ENCODE data around the gene CPED1. TPM values are rescaled to one million over a fixed set of nuclear protein-coding genes. Genes with fewer than 3 reads are reported as not detected.

CPED1 gene
- total and polyA plus RNA-seq, 2 experiments from 2014 or later = 0.17 to 0.47 TPM

- Mint-ChIP-seq H3K9me3 (no peaks in the 10 kb centered on the region), H3K27ac (peak overlapping the region; percentile 99), H3K27me3 (ENCODE audit: insufficient read depth, low read depth, poor library complexity) (peaks cover 3% of the 10 kb centered on the region), H3K4me3 (peak overlapping the region; percentile 89), H3K36me3 (ENCODE audit: low read depth) (peaks cover 31% of the 10 kb centered on the region), H3K4me1 (peaks cover 12% of the 10 kb centered on the region; the same call in 2 of the 3 replicates)
- Histone ChIP-seq H4K20me1 (replicated peaks; ENCODE audit: insufficient read depth) (no peaks in the 10 kb centered on the region; the same call in none of the 2 replicates), H3K79me2 (replicated peaks; ENCODE audit: insufficient read depth) (peaks cover 24% of the 10 kb centered on the region), H3K27me3 (ENCODE audit: insufficient read depth) (no peaks in the 10 kb centered on the region), H3K4me3 (peak overlapping the region; percentile 60), H3K4me1 (ENCODE audit: insufficient read depth) (0 out of 2 replicates have a peak, but pooled peaks cover 7% of the 10 kb centered on the region), H3K27ac (ENCODE audit: low read depth) (no peak overlapping the region), H3K4me2 (peak overlapping the region; percentile 83), H3K36me3 (ENCODE audit: insufficient read depth) (peaks cover 8% of the 10 kb centered on the region; the same call in 1 of the 2 replicates), H3F3A (replicated peaks; ENCODE audit: low read depth) (no peaks in the 10 kb centered on the region), H3K9me2 (ENCODE audit: insufficient read depth) (no peaks in the 10 kb centered on the region), H2AFZ (no peak overlapping the region)
- DNase-seq (ENCODE audit: low spot score) (no peak), ATAC-seq (no peak)
- no peak for TF ChIP-seq STAT1 (IDR thresholded peaks at IDR 0.05; ENCODE audit: unreplicated experiment)
- no peak for TF ChIP-seq ZNF114 (CRISPR knock-in tag; IDR thresholded peaks at IDR 0.05)
These were observed 37.2 kb upstream of the CPED1 start for GRCh38 chr7:120951309-120951699.

- H4K20me1 ChIP-seq (replicated peaks; ENCODE audit: insufficient read depth) = no peaks in the 10 kb centered on the region; the same call in none of the 2 replicates
- peak overlapping the region; percentile 83 for H3K4me2 ChIP-seq
- H3K79me2 ChIP-seq (replicated peaks; ENCODE audit: insufficient read depth) = peaks cover 24% of the 10 kb centered on the region
- no peaks in the 10 kb centered on the region for H3K9me3 Mint-ChIP-seq
- no peaks in the 10 kb centered on the region for H3F3A ChIP-seq (replicated peaks; ENCODE audit: low read depth)
- TF ChIP-seq STAT1 (IDR thresholded peaks at IDR 0.05; ENCODE audit: unreplicated experiment) (no peak), POLR2AphosphoS5 (IDR thresholded peaks at IDR 0.05; ENCODE audit: low read depth) (no peak)
- H3K36me3 ChIP-seq (ENCODE audit: insufficient read depth) = peaks cover 8% of the 10 kb centered on the region; the same call in 1 of the 2 replicates
- peaks cover 34% of the 10 kb centered on the region for H3K36me3 Mint-ChIP-seq (ENCODE audit: low read depth)
- no peak overlapping the region for H3K27ac Mint-ChIP-seq
- no peak overlapping the region for H3K27ac ChIP-seq (ENCODE audit: low read depth)
- 0 out of 2 replicates have a peak, but pooled peaks cover 7% of the 10 kb centered on the region for H3K4me1 ChIP-seq (ENCODE audit: insufficient read depth)
- H3K9me2 ChIP-seq (ENCODE audit: insufficient read depth) = no peaks in the 10 kb centered on the region
- H3K4me1 Mint-ChIP-seq = peaks cover 12% of the 10 kb centered on the region; the same call in 2 of the 3 replicates
- ATAC-seq = no peak
- peak overlapping the region; percentile 89; the same call in 2 of the 3 replicates for H3K4me3 Mint-ChIP-seq
- H2AFZ ChIP-seq = no peak overlapping the region
- DNase-seq (ENCODE audit: low spot score) = no peak
- peak overlapping the region; percentile 60; the same call in 1 of the 2 replicates for H3K4me3 ChIP-seq
- no peaks in the 10 kb centered on the region for H3K27me3 ChIP-seq (ENCODE audit: insufficient read depth)
- H3K27me3 Mint-ChIP-seq (ENCODE audit: insufficient read depth, low read depth, poor library complexity) = peaks cover 3% of the 10 kb centered on the region
These were observed 36.7 kb upstream of the CPED1 start for GRCh38 chr7:120951826-120952225.

GRCh38 chr7:120955577-120956149 lies 32.8 kb upstream of the CPED1 start:
- TF ChIP-seq STAT1 (IDR thresholded peaks at IDR 0.05; ENCODE audit: unreplicated experiment) = no peak
- no peak for TF ChIP-seq CREB1 (CRISPR knock-in tag; IDR thresholded peaks at IDR 0.05; ENCODE audit: low read depth)
- no peak for TF ChIP-seq JUNB (IDR thresholded peaks at IDR 0.05; ENCODE audit: unreplicated experiment)
- TF ChIP-seq CTCF (conservative IDR thresholded peaks at IDR 0.05; ENCODE audit: low read depth in 2 of 2) = no peak
- no peak for TF ChIP-seq EZH2 (IDR thresholded peaks at IDR 0.05; ENCODE audit: low read depth, unreplicated experiment)
- no peak for TF ChIP-seq EZH2phosphoT487 (IDR thresholded peaks at IDR 0.05; ENCODE audit: unreplicated experiment)
- H3K9me3 Mint-ChIP-seq = no peaks in the 10 kb centered on the region

More at GRCh38 chr7:120955577-120956149, 32.8 kb upstream of the CPED1 start:
- no peak overlapping the region for H3K4me2 ChIP-seq
- no peak overlapping the region for H2AFZ ChIP-seq
- peaks cover 8% of the 10 kb centered on the region; the same call in 1 of the 2 replicates for H3K36me3 ChIP-seq (ENCODE audit: insufficient read depth)
- Mint-ChIP-seq H3K36me3 (ENCODE audit: low read depth) (peaks cover 43% of the 10 kb centered on the region), H3K27ac (no peak overlapping the region), H3K4me1 (peaks cover 21% of the 10 kb centered on the region), H3K27me3 (ENCODE audit: insufficient read depth, low read depth, poor library complexity) (peaks cover 2% of the 10 kb centered on the region), H3K4me3 (no peak overlapping the region)
- ATAC-seq = no peak
- no peaks in the 10 kb centered on the region for H3F3A ChIP-seq (replicated peaks; ENCODE audit: low read depth)
- no peak overlapping the region for H3K4me3 ChIP-seq
- no peaks in the 10 kb centered on the region; the same call in none of the 2 replicates for H4K20me1 ChIP-seq (replicated peaks; ENCODE audit: insufficient read depth)
- H3K27ac ChIP-seq (ENCODE audit: low read depth) = no peak overlapping the region
- H3K79me2 ChIP-seq (replicated peaks; ENCODE audit: insufficient read depth) = peaks cover 24% of the 10 kb centered on the region
- no peak for DNase-seq (ENCODE audit: low spot score)
- peaks cover 17% of the 10 kb centered on the region for H3K4me1 ChIP-seq (ENCODE audit: insufficient read depth)
- H3K27me3 ChIP-seq (ENCODE audit: insufficient read depth) = no peaks in the 10 kb centered on the region
- no peaks in the 10 kb centered on the region for H3K9me2 ChIP-seq (ENCODE audit: insufficient read depth)

Measured in GM23338 (cell line).